KBM-7 (cell line): ENCODE measurements around the gene NGB.

Experiments
- DNase-seq: peaks from one replicate; pipeline ENCODE4 v3.0.0-alpha.2; 2015
- in situ Hi-C: fragments of 300-500 bp; cut with MboI; formaldehyde crosslinking; loops from 2 replicates; pipeline ENCODE4 v1.14.3; 2020; ENCODE audit warnings: low sequenced_read_pairs, low pct_unique_long_range_greater_than_20kb, mixed read lengths

The NGB gene

DNA sequence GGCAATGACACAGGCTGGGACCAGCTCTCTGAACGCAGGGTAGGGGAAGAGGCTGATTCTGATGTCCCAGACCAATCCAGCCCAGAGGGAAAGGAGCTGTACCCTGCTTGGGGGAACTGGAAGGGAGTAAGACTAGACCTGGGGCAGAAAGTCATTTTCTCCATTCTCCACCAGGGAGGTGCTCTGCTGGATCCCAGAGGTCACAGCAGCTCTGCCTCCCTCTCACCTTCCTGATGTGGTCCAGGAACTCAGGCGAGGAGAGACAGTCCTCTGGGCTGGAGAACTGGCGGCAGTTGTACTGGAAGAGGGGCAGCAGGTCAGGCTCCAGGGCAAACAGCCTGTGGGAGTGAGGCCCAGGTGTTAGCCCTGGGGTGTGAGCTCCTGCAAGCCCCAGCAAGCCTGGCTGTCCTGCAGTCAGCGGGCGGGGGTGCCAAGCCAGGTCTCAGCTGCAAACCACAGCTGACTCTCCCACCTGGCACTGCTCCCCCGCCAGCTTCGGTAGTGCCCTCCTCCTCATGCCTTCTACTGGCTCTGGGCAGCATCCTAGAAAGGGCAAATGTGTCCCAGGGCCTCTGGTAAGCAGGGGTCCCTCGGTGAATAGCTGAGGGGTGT, 1.9 kb downstream of the NGB start:
- in situ Hi-C loops: no loop called here
- DNase-seq: no peak

DNA sequence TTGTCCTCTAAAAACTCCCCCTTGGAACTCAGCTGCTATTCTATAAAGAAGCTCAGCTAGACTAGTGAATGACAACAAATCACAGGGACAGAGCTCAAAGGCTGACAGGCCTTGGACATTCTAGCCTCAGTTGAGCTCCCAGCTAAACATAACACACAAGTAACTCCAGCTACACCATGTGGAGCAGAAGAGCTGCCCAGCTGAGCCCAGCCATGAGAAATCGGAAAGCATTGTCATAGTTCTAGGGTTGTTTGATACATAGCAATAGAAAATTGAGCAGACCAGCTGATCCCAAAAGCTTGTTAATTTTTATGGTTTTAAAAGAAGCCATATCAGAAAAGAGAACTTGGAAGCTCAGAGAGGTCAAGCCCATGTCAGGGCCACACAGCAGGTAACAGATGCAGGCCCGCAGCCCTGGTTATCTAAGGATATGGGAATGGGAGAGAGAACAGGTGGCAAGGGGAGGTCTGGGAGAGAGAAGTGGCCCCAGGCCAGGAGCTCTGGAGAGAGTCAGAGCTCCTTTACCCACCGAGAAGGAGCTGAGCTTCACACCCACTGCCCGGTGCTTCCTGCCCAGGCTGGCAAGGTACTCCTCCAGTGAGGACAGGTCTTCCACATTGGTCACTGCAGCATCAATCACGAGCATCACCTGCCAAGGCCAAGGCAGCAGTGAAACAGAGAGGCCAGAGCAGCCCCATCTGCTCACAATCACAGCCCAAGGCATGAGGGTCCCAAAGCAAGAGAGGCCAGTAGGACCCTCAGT, 2.9 kb downstream of the NGB start:
- no peak for DNase-seq
- in situ Hi-C loops: no loop called here

- no peak for DNase-seq
- in situ Hi-C loops: no loop called here
These were observed 4.7 kb downstream of the NGB start for GRCh38 chr14:77266336-77266735.

- DNase-seq: no peak
- in situ Hi-C loops: no loop called here
These were observed 5.3 kb downstream of the NGB start for GRCh38 chr14:77265561-77266335.

DNA sequence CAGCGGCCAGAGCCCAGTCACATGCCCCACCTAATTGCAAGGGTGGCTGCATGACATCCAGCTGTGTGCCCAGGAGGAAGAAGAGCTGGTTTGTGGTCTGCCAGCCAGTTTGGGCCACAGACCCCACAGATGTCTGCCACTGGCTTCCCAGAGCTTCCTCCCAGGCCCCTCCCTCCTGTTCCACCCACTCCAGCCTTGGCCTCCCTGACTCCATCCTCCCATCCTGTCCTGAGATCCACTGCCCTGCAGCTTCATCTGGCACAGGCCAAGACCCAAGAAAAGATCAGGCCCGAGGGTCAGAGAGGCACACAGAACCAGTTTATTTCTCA, 5.9 kb downstream of the NGB start:
- no peak for DNase-seq

DNA sequence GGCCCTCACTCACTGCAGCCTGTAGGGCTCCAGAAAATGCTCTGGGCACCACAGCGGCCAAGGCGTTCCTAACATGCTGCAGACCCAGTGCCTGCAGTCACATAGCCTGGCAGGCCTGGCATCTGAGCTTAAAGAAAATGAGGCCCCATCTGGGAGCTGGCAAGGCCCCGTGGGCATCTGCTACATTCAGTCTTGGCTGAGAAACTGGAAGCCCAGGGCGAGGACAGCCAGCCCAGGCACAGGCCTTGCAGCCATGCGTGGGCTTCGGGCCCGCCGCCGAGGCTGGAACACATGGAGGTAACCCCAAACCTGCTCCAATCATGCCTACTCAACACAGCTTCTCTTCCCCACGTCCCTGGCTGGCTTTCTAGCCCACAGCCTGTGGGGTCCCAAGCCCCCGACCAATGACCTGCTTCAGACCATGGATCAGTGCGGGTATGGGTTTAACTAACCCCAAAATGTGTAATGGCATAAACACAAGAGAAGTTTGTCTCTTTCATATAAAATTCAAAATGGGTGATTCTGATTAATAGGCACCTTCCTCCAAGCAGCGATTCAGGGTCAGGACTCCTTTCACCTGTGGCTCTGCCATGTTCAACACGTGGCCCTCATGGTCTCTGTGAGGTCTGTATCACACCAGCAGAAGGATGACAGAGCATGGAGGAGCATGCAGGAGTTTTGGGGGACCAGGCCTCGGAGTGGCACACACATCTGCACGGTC, 6.4 kb downstream of the NGB start:
- in situ Hi-C loops: no loop called here
- DNase-seq: no peak

More for the DNA sequence above, 5.9 kb downstream of the NGB start:
- in situ Hi-C loops: no loop called here

DNA sequence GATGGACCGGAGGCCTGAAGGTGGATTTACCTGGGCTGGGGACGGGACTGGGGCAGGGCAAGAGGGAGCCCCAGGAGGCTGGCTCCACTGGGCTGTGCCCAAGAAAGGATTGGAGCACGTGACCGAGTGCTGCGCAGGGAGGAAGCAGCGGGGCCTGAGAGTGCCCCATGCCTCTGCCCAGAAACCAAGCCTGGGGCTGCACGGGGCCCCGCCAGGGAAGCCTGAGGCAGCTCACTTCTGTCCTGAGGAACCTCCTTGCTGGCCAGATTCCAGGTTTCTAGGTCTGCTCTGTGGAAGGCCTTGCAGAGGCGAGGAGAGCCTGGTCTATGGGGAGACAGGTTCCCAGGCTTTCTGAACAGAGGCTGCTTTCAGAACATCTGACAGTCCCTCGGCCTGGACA, 10.4 kb downstream of the NGB start:
- no peak for DNase-seq
- in situ Hi-C loops: no loop called here

DNA sequence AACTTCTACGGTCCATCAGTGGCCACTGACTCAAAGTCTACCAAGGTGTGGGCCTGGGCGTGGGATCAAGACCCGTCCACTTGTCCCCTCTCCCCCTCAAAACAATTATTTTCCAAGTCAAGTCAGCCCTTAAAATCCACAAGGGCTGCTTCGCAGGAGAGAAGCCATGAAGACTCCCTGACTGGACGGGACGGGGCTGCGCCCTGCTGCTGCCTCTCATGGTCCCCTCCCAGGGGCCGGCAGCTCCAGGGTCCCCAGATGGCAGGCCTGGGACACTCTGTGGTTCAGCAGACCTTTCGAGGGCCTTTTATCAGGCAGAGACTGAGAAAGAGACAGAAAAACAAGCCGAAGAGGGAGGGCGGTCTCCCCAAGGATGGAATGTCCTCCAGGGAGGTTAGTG, 10.8 kb downstream of the NGB start:
- in situ Hi-C loops: no loop called here

DNA sequence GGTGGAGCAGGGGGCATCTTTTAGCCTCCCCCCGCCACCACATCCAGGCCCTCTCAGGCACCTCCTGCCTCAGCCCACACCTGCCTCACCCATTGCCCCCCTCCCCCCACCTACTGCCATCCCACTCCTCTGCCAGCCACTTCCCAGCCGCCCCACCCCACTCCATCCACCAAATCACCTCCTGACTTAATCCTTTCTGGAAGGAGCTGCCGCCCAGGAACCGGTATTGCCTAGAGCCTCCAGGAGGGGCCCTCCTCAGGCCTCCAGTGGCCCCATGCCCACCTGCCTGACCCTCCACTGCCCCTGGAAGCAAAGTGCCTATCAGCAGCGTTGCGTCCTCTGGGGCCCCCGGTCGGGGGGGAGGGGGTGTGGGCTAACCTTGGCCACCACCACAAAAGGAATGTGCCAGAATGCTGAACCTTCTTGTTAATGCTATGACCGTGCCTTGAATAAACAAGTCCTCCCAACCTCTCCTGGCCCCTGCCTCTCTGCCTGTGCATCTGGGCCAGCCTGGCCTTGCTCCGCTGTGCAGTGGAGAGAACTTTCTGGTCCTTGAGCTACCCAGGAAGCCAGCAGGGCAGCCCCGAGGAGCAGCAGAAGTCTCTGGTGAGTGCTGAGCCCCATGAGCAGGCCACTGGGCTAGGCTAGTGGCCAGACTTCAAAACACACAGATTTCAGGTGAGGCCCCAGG, 11.8 kb downstream of the NGB start:
- no peak for DNase-seq
- in situ Hi-C loops: no loop called here

More for the DNA sequence above, 10.8 kb downstream of the NGB start:
- no peak for DNase-seq

- in situ Hi-C loops: no loop called here
- no peak for DNase-seq
These were observed 12.4 kb downstream of the NGB start for GRCh38 chr14:77258566-77258965.

GRCh38 chr14:77257700-77258099, 13.3 kb downstream of the NGB start:
- in situ Hi-C loops: no loop called here
- no peak for DNase-seq

DNA sequence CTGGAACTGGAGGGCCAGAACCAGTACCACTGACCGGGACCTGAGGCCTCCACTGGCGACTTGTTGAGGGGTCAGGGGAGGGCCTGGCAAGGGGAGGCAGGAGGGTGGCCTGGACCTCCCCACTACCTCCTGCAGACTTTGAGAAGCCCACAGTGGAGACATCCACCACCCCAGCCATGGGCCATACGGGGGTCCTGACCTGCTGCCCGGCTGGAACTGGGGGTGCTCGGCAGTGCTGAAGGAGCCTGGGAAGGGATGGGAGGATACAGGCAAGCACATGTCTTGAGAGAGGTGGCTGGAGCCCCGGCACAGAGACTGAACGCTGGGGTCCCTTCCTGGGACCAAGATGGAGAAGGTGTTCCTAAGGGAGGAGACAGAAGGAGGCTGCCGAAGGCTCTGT, 14.3 kb downstream of the NGB start:
- DNase-seq: no peak
- in situ Hi-C loops: no loop called here

GRCh38 chr14:77253333-77254190, 17.4 kb downstream of the NGB start:
- DNase-seq: no peak

GRCh38 chr14:77251870-77252269, 19.1 kb downstream of the NGB start:
- in situ Hi-C loops: no loop called here
- no peak for DNase-seq

More at GRCh38 chr14:77253333-77254190, 17.4 kb downstream of the NGB start:
- in situ Hi-C loops: no loop called here

DNA sequence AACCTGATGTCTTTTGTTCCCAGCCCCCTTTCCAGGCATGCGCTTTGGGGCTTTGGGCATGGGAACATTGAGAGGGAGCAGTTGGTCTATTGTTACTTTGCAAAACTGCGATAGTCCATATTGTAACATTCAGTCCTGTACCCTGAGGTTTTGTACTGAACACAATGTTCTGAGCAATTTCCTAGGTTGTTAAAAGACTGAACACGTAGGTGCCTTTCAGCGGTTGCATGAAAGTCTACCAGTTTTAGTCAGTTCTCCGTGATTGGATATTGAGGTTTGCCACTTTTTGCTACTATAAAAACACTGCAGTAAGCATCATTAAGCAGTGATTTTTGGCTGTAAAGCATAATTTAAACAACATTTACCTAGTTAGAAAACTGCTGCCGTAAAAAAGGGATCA, 20.1 kb downstream of the NGB start:
- in situ Hi-C loops: no loop called here
- no peak for DNase-seq

DNA sequence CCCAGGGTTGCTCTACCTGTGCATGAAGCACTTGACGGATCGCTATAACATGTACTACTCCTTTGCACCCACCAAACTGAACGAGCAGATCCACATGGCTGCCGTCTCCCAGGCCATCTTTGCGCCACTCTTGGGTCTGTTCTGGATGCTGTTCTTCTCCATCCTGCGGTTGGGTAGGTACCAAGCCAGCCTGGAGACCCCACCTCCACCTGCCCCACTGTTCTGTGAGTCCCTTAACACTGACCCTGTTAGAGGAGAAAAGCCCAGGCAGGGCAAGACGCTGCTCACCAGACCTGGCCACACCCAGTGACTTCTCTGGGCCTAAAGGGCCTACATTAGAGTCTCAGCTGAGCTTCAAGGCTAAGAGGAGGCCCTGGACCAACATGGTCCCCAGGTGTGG, 21.7 kb downstream of the NGB start:
- DNase-seq: no peak
- in situ Hi-C loops: no loop called here

DNA sequence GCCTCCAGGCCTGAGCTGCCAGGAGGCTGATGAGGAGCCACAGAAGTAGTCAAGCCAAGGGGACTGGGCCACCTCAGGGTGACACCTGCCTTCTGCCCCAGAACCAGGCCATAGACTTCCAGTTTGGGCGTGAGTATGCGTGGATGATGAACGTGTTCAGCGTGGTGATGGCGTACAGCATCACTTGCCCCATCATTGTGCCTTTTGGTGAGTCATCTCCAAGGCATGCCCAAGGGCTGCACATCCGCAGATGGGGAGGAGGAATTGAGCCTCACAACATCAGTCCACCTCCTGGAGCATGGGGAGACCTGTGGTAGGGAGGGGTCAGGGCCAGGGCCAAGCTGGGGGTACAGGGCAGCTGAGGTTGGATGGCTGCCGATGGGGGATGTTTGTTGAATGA, 22.3 kb downstream of the NGB start:
- in situ Hi-C loops: no loop called here
- DNase-seq: no peak

DNA sequence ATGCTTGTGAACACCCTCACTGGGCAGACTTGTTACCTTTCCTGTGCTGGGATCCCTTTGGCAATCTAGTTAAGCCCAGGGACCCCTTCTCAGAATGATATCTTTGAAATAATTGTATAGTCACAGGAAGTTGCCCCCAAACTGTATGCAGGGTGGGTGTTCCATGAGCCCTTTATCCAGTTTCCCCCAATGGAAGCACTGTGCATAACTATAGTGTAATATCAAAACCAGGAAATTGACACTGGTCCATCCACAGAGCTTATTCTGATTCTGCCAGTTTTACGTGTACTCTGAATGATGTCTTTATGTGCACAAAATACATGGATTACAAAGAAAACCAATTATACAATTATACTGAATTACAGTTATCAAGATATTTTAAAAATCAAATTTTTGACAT, 24.2 kb downstream of the NGB start:
- in situ Hi-C loops: no loop called here

More for the DNA sequence above, 24.2 kb downstream of the NGB start:
- DNase-seq: no peak
